Activated T-cell treated with anti-CD3 and anti-CD28 coated beads for 48 hours (primary cell): ENCODE results near the gene SEC16B.

Source experiments
- DNase-seq: peaks from one replicate; pipeline ENCODE4 v3.0.0-alpha.2; 2020; ENCODE audit warnings: low read depth

SEC16B gene

DNA sequence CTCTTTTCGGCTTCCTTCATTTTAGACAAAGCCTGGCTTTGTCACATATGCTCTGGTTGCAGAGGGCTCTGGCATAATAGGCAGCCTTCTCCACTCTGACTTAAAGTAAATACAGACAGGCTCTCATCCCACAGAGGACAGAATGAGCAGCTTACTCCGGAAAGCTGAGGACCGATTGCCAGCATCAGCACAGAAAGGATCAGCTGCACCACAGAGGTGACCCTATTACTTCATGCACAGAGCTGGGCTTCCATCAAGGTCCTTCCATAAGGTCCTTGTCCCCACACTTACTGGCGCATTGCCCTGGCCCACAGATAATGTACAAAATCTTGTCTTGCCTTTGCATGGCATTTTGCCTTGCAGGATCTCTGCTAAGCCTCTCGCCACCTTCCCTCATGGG, 67.6 kb downstream of the SEC16B start:
- DNase-seq: no peak

DNA sequence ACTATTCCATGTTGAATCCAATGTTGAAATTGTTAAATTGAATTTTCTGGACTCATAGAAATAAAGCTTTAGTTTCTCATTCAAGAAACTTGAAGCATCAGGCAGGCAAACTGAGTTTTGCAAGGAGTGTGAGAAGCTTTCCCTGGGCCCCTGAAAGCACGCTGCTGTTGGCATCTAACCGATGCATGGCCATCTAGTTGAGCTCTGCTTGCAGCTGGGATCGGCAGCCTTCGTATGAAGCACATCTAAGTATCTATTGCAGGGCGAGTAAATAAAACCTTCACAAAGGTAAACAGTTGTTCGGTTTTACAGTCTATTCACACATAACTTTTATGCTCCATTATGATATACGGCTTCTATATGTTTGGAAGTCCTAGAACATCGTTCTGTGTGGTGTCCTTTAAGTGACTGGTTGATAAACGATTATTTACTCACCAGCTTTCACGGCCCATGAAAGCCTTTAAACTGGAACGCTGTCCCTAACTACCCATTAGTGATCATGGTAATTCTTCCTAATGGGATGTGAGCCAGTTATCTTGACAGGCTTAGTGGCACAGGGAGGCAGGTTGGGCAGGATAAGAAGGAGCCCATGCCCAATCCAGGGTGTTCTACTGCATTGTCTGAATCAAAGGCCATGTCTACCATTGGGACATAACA, 71.7 kb downstream of the SEC16B start:
- no peak for DNase-seq

DNA sequence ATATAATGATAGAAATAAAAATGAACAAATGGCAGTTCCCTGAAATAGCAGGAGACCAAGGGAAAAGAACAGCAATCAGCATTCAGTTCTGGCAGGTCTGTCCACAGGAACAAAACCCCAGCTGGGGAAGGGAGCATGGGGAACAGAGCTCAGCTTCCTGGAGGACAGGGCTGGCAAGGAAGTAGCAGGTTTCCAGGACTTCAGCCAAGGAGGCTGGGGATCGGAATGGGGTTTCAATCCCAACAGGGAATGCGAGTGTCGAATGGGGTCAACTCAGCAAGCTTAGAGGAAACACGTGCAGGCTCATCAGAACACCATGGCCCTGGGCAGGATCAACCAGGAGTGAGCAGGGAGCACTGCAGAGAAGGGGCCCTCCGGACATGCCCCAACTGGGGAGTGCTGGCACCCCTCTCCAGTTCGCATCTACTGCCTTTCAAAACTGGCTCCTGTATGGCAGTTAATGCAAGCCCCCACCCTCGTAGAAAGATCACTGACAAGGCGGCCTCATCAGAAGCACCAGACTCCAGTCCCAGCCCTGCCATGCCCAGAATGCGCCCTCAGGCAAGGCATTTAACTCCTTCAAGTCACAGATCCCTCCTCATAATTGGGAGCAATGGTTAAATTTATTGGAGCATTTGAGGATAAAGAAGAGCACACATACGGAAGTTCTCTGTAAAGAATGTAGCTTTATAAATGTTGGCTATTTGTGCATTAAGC, 72.4 kb downstream of the SEC16B start:
- DNase-seq: no peak
